Metanephros (tissue), 1 donor: ENCODE data around the gene ZFP1. TPM values are rescaled to one million over a fixed set of nuclear protein-coding genes. Genes with fewer than 3 reads are reported as not detected.

Source experiments
- total RNA-seq: library from RNA; depleted of rRNA; stranded (reverse); fragments of >200 nt; gene quantifications from one replicate; pipeline ENCODE4 v1.2.3, GENCODE V29; 2014

Gene ZFP1
- 20.3 TPM for total RNA-seq

GRCh38 chr16:75148311-75149195 lies at the start of gene ZFP1:
Gene ZFP1 (plus strand): TSS chr16:75148524. CDS start chr16:75152952, 4,428 bp downstream.

GRCh38 chr16:75116081-75116910 lies 32.0 kb upstream of the ZFP1 start, which contains the start of gene LDHD:
Gene LDHD (minus strand): TSS chr16:75116780. CDS start chr16:75116720, 60 bp downstream.

GRCh38 chr16:75206749-75207451 lies 58.6 kb downstream of the ZFP1 start, which contains the start of gene CTRB2:
Gene CTRB2 (minus strand): TSS chr16:75207161. CDS start chr16:75207141, 20 bp downstream.

GRCh38 chr16:75218256-75219076 lies 70.1 kb downstream of the ZFP1 start, which contains the start of gene CTRB1:
Gene CTRB1 (plus strand): TSS chr16:75218988. CDS start chr16:75219008, 20 bp downstream.

Other genes starting within 250 kb of the ZFP1 start
- 49.9 TPM for gene WDR59, start 163.4 kb upstream of the ZFP1 start, total RNA-seq
- 23.9 TPM for gene ZNRF1, start 149.5 kb upstream of the ZFP1 start, total RNA-seq
- 15.0 TPM for gene LDHD, start 31.7 kb upstream of the ZFP1 start, total RNA-seq
- not detected for gene CTRB2, start 58.6 kb downstream of the ZFP1 start, total RNA-seq
- not detected for gene CTRB1, start 70.5 kb downstream of the ZFP1 start, total RNA-seq
- gene BCAR1, start 103.1 kb downstream of the ZFP1 start, total RNA-seq: 77.0 TPM